Gastroesophageal sphincter (tissue), 3 donors: ENCODE results near the gene RAET1E.

Experiments used
- CTCF ChIP-seq, 4 experiments: fragments of 200-600 bp in 2 of 4; fragments of 450-650 bp in 2 of 4; sonication (generic) in 1 of 4; IDR thresholded peaks; one replicate each; pipeline ENCODE4 v1.5.1; 2017 to 2019; ENCODE audit warnings: antibody characterized with exemption in 4 of 4, mild to moderate bottlenecking in 2 of 4, moderate library complexity in 2 of 4
- EP300 ChIP-seq: sonication (generic); formaldehyde crosslinking; IDR thresholded peaks from one replicate; pipeline ENCODE4 v1.6.1; 2017; ENCODE audit warnings: antibody characterized with exemption, mild to moderate bottlenecking
- POLR2AphosphoS5 ChIP-seq: sonication (generic); formaldehyde crosslinking; IDR thresholded peaks from one replicate; pipeline ENCODE4 v1.6.1; 2017; ENCODE audit warnings: antibody characterized with exemption

- TF ChIP-seq CTCF (IDR thresholded peaks at IDR 0.05): no peak
- no peak for TF ChIP-seq EP300
- no peak for TF ChIP-seq POLR2AphosphoS5
Measured at GRCh38 chr6:149918151-149918905, 20.4 kb upstream of the RAET1E start.
